GM21786 (cell line): ENCODE data around the gene FKBP10.
A peak's percentile ranks its signal among the peaks of the same experiment; 100 is the strongest.

Experiments
- ATAC-seq: cut with Tn5 transposase; IDR thresholded peaks from one replicate; pipeline ENCODE4 v1.9.1; 2021; ENCODE audit not compliant: unreplicated experiment

The FKBP10 gene

GRCh38 chr17:41782142-41782541, 30.7 kb upstream of the FKBP10 start:
- ATAC-seq, result no peak

GRCh38 chr17:41784207-41784744, 28.5 kb upstream of the FKBP10 start:
- no peak for ATAC-seq

- ATAC-seq, result no peak
Measured at GRCh38 chr17:41785091-41785858, 27.5 kb upstream of the FKBP10 start.

- no peak for ATAC-seq
Measured at GRCh38 chr17:41785859-41786226, 27.0 kb upstream of the FKBP10 start.

- ATAC-seq, result peak; percentile 76
Measured at GRCh38 chr17:41786227-41787020, 26.4 kb upstream of the FKBP10 start, which contains the start of gene JUP. JUP (minus strand) TSS chr17:41786711; CDS start chr17:41771854, 14,857 bp downstream.

GRCh38 chr17:41787021-41787418, 25.8 kb upstream of the FKBP10 start:
- ATAC-seq, result no peak

- ATAC-seq, result no peak
Measured at GRCh38 chr17:41792845-41793783, 19.7 kb upstream of the FKBP10 start.

GRCh38 chr17:41793784-41794539, 18.8 kb upstream of the FKBP10 start:
- no peak for ATAC-seq

GRCh38 chr17:41794540-41794975, 18.2 kb upstream of the FKBP10 start:
- no peak for ATAC-seq

- no peak for ATAC-seq
Measured at GRCh38 chr17:41796121-41796895, 16.5 kb upstream of the FKBP10 start.

- no peak for ATAC-seq
Measured at GRCh38 chr17:41797377-41797776, 15.4 kb upstream of the FKBP10 start.

- no peak for ATAC-seq
Measured at GRCh38 chr17:41799366-41799765, 13.4 kb upstream of the FKBP10 start.

- no peak for ATAC-seq
Measured at GRCh38 chr17:41800601-41801373, 12.0 kb upstream of the FKBP10 start.

GRCh38 chr17:41801374-41802271, 11.2 kb upstream of the FKBP10 start:
- ATAC-seq, result no peak

GRCh38 chr17:41803049-41804020, 9.5 kb upstream of the FKBP10 start:
- no peak for ATAC-seq

GRCh38 chr17:41806685-41807445, 5.9 kb upstream of the FKBP10 start:
- no peak for ATAC-seq
